Sciatic nerve (tissue), 2 donors: ENCODE results near the gene ABLIM2. TPM values are rescaled to one million over a fixed set of nuclear protein-coding genes. Genes with fewer than 3 reads are reported as not detected.

Experiments used
- ATAC-seq: fragments of 200-7000 bp; cut with Tn5 transposase; one replicate; pipeline ENCODE4 v1.9.1; 2020; ENCODE audit warnings: mild to moderate bottlenecking, moderate library complexity
- DNase-seq: peaks from one replicate; pipeline ENCODE4 v3.0.0-alpha.2; 2020; ENCODE audit warnings: low spot score
- intact Hi-C: fragments of 100-400 bp; cut with DNase I; formaldehyde crosslinking; loops from one replicate; pipeline ENCODE4 v1.14.2; 2022
- total RNA-seq: library from RNA; stranded (reverse); fragmentation: NEBNext Ultra II Directional; extraction: Animal tissue kit (Norgen Biotek cat#: 25700); gene quantifications from one replicate; pipeline ENCODE4 v1.2.1, GENCODE V29; 2021
- donor health status: DM: no; HTN: no; CAD: no.
- donor health status: DM: no; HTN: no; CAD: no.

Gene ABLIM2
- total RNA-seq, 1 donor from 2014 or later, result 44.4 TPM

DNA sequence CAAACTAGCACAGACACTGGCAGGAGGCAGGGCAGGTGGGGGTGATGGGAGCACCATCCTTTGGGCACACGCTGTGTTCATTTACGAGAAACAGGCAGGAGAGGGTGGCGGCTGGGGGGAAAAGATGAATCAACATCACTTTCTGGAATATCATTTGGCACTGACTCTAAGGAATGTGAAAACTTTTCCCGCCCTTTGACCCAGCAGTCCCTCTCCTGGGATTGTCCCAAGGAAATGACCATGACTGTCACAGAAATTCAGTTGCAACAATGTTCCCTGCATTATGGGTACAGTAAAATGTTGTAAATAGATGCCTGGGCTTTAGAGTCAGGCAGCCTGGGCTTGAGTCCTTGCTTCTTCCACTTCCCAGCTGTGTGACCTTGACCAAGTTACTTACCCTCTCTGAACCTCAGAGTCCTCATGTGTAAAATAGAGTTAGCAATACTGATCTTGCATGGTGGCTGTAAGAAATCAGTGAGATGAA is 58.6 kb downstream of the ABLIM2 start:
- intact Hi-C loops, result loop anchor here (5.0 kb wide), 1 partner anchor 233 kb away; no protein-coding TSS in a partner anchor
- ATAC-seq (no peak), DNase-seq (no peak)

DNA sequence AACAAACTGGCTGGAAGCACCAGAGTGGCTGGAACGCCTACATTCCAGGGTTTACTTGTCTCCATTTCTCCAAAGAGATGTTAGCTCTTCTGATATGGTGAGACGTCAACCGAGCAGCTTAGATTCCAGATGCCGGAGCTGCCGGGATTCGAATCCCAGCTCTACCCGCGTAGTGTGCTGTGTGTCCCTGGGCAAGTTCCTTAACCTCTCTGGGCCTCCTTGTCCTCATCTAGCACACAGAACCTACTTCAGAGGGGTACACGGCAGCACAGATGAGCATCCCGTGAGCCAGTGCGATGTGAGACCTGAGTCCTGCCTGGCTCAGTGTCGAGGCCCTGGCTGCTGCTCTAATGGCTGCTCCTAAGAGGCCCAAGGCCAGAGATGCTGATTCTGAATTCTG is 60.1 kb downstream of the ABLIM2 start:
- intact Hi-C loops, result no loop called here
- DNase-seq, result no peak
- no peak for ATAC-seq

DNA sequence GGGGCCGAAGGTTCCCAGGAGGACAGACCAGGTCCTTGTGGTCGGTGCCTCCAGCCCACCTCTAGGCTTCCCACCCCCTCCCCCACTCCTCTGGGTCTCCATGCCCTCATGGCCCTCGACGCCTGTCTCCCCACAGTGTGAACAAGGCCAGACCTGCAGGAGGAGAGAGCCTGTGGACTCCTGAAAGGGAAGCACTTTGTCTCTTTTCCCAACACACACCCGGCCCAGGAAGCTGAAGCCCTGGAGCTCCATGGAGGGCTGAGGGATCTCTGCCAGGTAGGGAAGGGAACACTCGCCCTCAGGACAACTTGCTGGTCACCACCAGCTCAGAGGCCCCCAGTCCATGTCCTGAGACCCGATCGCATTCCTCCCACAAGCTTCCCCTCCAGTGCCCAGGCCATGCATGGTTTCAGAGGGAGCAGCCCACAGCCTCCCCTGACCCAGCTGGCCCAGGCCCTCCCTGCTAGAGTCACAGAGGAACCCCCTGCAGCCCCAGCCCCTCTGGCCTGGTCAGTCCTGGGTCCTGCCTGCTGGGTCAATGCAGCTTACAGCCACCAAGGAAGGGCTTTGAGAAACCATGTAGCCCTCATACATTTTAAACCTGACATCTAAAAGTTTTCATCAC is 60.8 kb downstream of the ABLIM2 start:
- intact Hi-C loops, result no loop called here
- ATAC-seq, result no peak
- DNase-seq, result no peak

- no peak for DNase-seq
- ATAC-seq, result no peak
- intact Hi-C loops, result no loop called here
These were observed 61.5 kb downstream of the ABLIM2 start for GRCh38 chr4:8097141-8097541.

DNA sequence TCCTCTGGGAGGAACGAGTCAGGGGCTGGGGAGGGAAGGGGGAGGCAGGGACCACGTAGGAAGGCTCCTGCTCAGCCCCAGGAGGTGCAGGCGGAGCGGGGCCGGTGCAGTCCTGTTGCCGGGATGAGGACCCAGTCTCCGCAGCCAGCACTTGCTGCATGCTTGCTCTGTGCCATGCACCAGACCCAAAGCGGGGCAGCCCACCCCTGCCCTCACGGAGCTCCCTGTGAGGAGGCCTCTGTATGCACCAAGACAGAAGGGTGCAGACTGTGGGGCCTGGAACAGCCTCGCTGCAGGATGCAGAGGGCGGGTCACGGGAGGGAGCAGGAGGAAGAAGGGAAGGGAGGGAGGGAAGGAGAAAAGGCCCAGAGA is 61.9 kb downstream of the ABLIM2 start:
- DNase-seq (no peak), ATAC-seq (no peak)

GRCh38 chr4:8095956-8096689 is 62.5 kb downstream of the ABLIM2 start:
- ATAC-seq (no peak), DNase-seq (no peak)
- intact Hi-C loops, result no loop called here

More for the DNA sequence above, 61.9 kb downstream of the ABLIM2 start:
- intact Hi-C loops, result no loop called here

DNA sequence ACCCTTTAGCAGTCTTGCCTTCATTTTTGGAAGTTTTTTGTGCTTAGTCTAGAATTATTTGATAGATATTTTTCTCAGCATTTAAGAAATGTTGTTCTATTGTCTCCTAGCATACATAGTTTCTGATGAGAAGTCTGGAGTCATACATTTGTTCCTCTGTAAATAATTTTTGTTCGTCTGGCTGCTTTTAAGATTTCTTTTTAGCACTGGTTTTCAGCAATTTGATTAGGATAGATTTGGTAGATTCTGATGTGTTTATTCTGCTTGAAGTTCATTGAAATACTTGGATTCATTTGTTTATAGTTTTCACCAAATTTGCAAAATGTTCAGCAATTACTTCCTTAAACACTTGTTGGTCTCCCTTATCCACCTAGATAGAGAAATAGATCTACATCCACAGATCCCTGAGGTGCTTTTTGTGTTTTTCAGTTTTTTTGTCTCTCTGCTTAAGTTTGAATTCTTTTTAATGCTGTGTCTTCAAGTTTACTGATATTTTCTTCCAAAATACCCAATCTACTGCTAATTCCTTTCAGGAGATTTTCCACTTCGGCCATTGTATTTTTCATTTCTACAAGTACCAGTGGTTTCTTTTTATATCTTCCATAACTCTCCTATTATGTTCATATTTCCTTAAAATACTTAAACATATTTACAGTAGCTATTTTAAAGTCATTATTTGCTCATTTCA is 64.9 kb downstream of the ABLIM2 start:
- DNase-seq (no peak), ATAC-seq (no peak)
- intact Hi-C loops, result no loop called here

GRCh38 chr4:8092282-8092681 is 66.3 kb downstream of the ABLIM2 start:
- intact Hi-C loops, result no loop called here
- DNase-seq, result no peak
- ATAC-seq, result no peak

- ATAC-seq (no peak), DNase-seq (no peak)
- intact Hi-C loops, result no loop called here
These were observed 67.8 kb downstream of the ABLIM2 start for GRCh38 chr4:8090744-8091301.

DNA sequence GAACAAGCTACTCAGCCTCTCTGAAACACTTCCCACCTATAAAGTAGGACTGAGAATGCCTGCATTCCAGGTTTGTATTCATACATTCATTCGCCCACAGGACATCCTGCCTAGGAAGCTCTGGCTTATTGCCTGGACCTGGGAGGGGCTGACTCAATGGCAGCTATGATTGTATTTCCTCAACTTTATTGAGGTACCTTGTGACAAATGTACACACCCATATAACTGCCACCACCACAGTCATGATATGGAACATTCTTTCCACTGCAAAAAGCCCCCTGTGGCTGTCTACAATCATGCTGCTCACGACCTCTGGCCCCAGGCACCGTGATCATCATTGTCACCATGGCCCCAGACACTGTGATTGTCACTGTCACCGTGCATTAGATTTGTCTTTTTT is 68.3 kb downstream of the ABLIM2 start:
- ATAC-seq (peak; percentile 9), DNase-seq (no peak)
- intact Hi-C loops, result no loop called here

DNA sequence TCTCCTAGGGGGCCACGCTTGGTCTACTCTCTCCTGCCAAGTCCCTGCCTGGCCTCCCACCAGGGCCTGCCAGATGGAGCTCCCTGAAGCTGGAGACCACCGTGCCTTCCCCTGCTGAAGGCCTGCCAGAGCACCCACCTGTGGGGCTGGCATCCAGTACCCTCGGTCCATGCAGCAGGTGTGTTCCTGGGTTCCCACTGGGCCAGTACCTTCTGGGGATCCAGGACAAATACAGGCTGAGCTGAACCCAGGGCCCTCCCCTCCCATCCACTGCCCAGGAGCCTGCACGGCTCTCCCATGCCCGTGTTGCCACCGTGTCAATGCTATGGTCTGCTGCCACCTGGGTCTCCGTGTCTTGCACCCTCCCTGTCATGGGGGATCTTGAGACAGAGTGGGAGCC is 68.8 kb downstream of the ABLIM2 start:
- DNase-seq, result no peak
- peak; percentile 33 for ATAC-seq
- intact Hi-C loops, result no loop called here

GRCh38 chr4:8088966-8089491 is 69.6 kb downstream of the ABLIM2 start:
- intact Hi-C loops, result no loop called here
- ATAC-seq (no peak), DNase-seq (no peak)

- ATAC-seq (no peak), DNase-seq (no peak)
- intact Hi-C loops, result no loop called here
These were observed 70.6 kb downstream of the ABLIM2 start for GRCh38 chr4:8087921-8088495.

- intact Hi-C loops, result no loop called here
- DNase-seq (no peak), ATAC-seq (no peak)
These were observed 71.7 kb downstream of the ABLIM2 start for GRCh38 chr4:8086783-8087445.

- intact Hi-C loops, result no loop called here
- DNase-seq (no peak), ATAC-seq (no peak)
These were observed 73.0 kb downstream of the ABLIM2 start for GRCh38 chr4:8085491-8086117.

- intact Hi-C loops, result no loop called here
- DNase-seq, result no peak
- no peak for ATAC-seq
These were observed 73.7 kb downstream of the ABLIM2 start for GRCh38 chr4:8084712-8085490.

- DNase-seq, result no peak
- intact Hi-C loops, result no loop called here
- ATAC-seq, result no peak
These were observed 74.5 kb downstream of the ABLIM2 start for GRCh38 chr4:8084031-8084660.
